NB4 (cell line): Measurements from ENCODE around the gene PNKP.

Experiments
- POLR2A ChIP-seq: IDR thresholded peaks from 2 replicates; pipeline ENCODE4 v1.6.1; 2011; ENCODE audit warnings: mild to moderate bottlenecking; ENCODE audit not compliant: insufficient read length; ENCODE audit errors: extremely low read depth
- TF ChIP-seq, protein P1 (sequence below): IDR thresholded peaks from 2 replicates; pipeline ENCODE4 v1.6.1; 2011; ENCODE audit warnings: low read depth, low read length

- TF ChIP-seq POLR2A, result no peak
- TF ChIP-seq, protein P1, sequence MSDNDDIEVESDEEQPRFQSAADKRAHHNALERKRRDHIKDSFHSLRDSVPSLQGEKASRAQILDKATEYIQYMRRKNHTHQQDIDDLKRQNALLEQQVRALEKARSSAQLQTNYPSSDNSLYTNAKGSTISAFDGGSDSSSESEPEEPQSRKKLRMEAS, result no peak
Observed at GRCh38 chr19:49895566-49896297, 28.4 kb upstream of the PNKP start.
